Activated CD8-positive, alpha-beta memory T cell treated with anti-CD3 and anti-CD28 coated beads, Interleukin-2, amount 50 U/mL, for 48 hours (primary cell): ENCODE results near the gene MST1.

Source experiments
- DNase-seq: peaks from one replicate; pipeline ENCODE4 v3.0.0-alpha.2; 2020

Gene MST1

GRCh38 chr3:49654955-49655556 lies 34.2 kb downstream of the MST1 start:
- DNase-seq, result no peak

- DNase-seq, result no peak
Observed at GRCh38 chr3:49654176-49654825, 35.0 kb downstream of the MST1 start.

- no peak for DNase-seq
Observed at GRCh38 chr3:49653621-49654020, 35.7 kb downstream of the MST1 start.

- DNase-seq, result no peak
Observed at GRCh38 chr3:49652903-49653415, 36.3 kb downstream of the MST1 start.

GRCh38 chr3:49652218-49652902 lies 36.9 kb downstream of the MST1 start:
- no peak for DNase-seq

- no peak for DNase-seq
Observed at GRCh38 chr3:49650637-49651036, 38.6 kb downstream of the MST1 start.

DNA sequence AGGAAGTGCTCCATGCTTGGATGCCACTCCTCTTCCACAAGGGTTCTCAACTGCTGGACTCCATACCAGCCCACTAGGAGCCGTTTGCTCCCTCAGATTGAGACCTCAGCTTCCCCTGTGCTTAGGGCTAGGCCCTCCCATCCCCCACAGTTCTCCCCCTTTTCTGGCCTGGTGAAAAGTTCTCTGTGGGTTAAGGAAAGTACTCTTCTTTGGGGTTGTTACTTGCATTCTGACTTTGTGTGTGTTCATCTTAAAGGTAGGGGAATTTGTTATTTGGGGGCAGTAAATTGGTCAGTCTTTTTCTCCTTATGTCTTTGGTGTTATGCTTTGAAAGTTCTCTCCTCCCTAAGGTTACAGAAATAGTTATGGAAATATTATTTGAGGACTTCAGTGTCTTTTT lies 39.1 kb downstream of the MST1 start:
- no peak for DNase-seq

DNA sequence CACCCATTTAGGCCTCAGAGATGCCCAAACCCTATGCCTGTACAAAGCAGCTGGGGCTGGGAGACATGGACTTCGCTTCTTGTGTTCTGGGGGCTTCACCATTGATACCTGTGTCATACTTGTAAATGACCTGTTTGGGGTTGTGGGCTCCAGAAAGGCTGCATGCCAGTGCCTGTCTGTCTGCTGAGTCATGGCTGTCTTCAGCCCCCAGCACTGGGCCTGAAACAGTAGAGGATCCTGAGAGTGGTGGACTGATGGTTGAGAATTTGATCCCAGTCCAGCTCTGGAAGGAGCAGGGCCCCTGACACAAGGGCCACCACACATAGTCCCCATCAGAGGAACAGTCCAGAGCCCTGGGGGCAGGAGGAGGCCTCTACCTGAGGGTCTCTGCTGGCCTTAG lies 39.7 kb downstream of the MST1 start:
- DNase-seq, result no peak

GRCh38 chr3:49648354-49649019 lies 40.8 kb downstream of the MST1 start:
- DNase-seq, result no peak

DNA sequence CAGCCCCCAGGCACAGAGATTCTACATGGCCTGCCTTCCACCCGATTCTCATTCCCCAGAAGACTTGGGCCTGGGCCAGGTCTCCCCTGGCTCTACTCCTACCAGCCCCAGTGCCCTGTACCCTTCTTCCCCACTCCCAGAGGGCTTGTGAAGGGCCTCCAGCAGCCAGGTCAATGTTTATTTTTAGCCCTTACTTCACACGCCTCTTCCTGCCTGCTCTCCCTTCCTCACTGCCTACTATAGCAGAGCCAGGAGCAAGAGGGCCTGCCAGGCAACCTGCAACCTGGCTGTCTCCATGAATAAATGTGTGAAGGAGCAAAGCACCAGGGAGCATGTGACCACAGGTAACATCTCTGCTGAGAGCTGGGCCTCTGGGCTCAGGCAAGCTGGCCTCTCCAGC lies 41.5 kb downstream of the MST1 start:
- no peak for DNase-seq

DNA sequence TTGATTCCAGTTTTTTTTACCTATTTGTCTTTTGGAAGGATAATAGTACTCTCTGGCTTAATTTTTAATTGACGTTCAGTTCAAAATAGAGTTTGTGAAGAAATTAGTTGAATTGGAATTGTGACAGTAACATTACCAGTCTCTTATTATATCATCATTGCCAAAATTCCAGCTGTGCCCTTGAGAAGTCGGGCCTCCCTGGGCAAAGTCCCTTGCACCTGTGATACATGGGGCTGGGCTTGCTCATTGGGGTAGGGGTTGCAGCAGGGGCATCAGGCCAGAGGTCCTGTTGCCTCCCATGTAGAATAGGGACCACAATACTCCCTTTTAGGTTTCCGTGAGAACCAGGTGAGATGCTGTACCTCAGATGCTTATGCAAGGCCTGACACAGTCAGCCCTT lies 43.0 kb downstream of the MST1 start:
- no peak for DNase-seq

DNA sequence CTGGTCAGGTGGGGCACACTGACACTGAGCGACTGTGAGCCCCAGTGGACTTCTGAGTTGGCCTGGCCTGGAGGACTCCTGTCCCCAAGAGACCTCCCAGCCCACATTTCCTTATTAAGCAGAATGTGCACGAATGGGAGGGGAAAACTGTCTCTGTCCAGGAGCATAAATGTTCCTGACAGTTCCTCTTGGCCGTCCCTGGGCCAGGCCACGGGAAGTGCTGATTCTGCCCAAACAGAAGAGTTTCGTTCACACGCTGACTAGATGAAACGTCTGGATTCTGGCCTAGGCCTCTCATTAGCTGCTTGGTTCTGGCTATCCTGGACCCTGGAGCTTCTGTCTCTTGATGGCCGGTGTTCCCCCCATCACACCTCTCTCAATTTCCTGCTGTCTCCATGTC lies 44.6 kb downstream of the MST1 start:
- no peak for DNase-seq

DNA sequence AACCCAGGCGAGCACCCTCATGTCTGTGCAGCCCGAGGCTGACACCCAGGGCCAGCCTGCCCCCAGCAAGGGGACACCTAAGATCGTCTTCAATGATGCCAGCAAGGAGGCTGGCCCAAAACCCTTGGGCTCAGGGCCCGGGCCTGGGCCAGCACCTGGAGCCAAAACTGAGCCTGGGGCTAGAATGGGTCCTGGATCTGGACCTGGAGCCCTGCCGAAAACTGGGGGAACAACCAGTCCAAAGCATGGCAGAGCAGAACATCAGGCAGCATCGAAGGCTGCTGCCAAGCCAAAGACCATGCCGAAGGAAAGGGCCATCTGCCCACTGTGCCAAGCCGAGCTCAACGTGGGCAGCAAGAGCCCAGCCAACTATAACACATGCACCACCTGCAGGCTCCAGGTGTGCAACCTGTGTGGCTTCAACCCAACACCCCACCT lies 46.5 kb downstream of the MST1 start:
- DNase-seq, result no peak

- no peak for DNase-seq
Observed at GRCh38 chr3:49641921-49642707, 47.2 kb downstream of the MST1 start.

DNA sequence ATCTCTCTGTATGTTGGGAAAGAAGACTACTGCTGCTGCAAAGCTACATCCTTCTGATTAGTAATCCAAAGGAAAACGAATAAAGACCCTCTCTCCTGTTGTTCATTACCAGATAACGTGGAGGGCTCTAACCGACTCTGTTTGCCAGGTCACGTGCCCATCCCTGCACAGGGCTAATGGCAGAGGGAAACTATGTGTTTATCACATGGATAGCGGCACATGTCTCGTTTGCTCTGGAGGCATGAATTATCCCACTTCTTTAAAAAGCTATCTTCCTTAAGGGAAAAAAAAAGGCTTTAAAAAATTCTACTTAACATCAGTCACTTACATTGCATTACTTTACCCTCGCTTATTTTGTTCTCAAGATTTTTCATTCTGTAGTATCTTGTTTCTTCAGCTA lies 48.0 kb downstream of the MST1 start:
- DNase-seq, result no peak

DNA sequence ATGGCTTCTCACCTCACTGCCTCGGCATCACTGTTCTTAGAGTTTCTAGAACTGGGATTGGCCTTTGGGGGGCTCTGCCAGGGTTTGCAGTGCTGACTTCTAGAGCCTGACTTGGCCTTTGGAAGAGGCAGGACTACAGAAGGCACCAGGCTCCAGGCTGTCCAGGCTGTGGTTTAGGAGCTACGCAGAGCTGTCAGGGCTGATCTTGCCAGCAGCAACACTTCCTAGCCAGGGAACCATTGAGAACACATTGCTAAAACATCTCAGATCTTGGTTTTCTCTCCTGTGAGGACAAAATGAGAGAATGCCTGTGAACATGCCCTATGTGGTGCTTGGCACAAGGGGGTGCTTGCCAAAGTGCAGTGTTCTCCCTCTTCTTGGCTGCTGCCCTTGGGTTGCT lies 49.7 kb downstream of the MST1 start:
- DNase-seq, result no peak

DNA sequence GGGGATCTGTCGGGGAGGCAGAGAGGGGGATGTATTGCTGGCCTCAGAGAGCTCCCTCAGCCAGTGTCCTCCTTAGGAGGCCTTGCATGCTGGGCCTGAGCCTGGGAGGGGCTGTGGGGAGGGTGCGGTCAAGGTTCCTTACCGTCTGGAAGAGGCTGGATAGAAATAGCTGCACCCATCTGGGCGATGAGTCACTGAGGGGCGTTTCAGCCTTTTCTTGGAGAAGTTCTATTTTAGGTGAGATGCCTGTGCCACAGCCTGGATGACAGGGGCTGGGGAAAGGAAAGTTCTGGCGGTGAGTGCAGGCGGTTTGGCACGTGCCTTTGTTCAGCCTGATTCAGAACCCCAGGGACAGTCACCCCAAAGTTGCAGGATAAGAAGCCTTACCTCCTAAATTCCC lies 50.8 kb downstream of the MST1 start:
- no peak for DNase-seq

DNA sequence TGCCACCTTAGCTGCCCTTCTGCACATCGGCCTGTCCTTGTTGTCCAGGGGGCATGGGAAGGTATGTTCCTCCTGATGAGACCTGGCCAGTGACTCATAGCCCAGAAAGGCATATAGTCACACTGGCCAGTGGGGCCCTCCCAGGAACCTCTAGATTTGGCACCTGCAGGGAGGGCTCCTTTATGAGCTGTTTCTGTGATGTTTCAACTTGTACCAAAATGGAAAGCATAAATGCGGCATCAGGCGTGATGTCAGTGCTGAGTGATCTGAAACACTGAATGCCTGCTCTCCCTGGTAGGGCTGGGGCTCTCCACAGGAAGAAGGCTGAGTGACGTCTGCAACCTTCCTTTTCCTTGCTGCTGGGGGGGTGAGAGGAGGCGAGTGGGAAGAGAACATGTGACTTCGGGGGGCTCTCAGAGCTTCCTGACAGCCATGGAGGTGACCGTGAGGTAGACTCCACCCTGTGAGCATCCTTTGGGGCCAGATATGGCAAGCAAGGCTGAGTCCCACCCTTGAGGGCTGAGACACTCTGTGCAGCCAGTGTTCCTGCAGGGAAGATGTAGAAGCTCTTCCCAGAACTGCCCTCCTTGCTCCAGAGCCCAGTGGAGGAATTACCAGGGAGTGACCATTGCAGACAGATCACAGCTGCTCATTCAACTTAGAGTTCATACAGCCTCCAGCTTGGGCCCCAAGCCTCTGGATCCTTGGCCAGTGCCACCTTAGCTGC lies 52.2 kb downstream of the MST1 start:
- DNase-seq, result no peak

- DNase-seq, result no peak
Observed at GRCh38 chr3:49634736-49635135, 54.5 kb downstream of the MST1 start.
